Skeletal muscle cell (primary cell): ENCODE measurements around the gene RPL7L1.
"Not testable (repeated sequence)": the region's sequence is repeated elsewhere in the genome, so short reads cannot be mapped to it uniquely, and the experiment has no call there.

Experiments
- DNase-seq: peaks from one replicate; pipeline ENCODE4 v3.0.0-alpha.2; 2010; ENCODE audit warnings: low read depth
- H3K4me3 ChIP-seq: 2 replicates; pipeline ENCODE4 v1.5.1; 2011; ENCODE audit warnings: low read depth, mild to moderate bottlenecking, control low read depth, low read length, moderate library complexity

RPL7L1 gene

GRCh38 chr6:42879372-42880239 lies at the start of gene RPL7L1:
Gene RPL7L1, plus strand, starts transcription at chr6:42879616. Its CDS starts 295 bp downstream, at chr6:42879911.
- DNase-seq, result peak; percentile 65
- peak within 1 kb of the TSS; percentile 81 for H3K4me3 ChIP-seq

DNA sequence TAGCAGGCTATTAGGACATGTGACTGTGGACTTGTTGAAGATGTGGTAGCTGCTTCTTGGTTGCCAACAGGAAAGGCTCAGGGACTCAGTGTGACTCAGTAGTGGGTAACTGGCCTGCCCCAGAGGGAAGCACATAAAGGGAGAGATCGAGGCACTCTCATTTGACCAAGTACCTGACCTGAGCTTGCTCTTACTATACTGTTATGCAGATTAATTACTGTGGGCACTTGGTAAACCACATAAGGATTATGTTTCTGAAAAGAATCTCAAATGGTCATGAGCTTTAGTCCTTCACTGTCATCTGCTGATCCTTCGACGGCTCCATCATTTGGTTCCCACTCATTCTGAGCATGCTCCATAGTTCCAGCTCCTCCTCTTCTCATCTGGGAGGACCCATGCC lies 48.2 kb upstream of the RPL7L1 start:
- H3K4me3 ChIP-seq, result no peak overlapping the region
- DNase-seq, result no peak

DNA sequence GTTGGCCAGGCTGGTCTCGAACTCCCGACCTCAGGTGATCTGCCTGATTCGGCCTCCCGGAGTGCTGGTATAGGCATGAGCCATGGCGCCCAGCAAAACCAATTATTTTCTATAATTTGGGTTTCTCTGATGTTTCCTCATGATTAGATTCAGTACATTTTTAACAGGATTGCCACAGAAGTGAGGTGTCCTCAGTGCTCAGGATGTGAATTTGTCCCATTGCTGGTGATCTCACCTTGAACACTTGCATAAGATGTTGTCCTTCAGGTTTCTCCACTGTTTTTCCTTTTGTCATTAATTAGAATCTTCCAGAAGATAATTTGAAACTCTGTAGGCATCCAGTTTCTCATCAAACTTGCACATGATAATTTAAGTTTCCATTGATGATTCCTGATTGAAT lies 45.4 kb upstream of the RPL7L1 start:
- DNase-seq, result no peak
- H3K4me3 ChIP-seq, result no peak overlapping the region

DNA sequence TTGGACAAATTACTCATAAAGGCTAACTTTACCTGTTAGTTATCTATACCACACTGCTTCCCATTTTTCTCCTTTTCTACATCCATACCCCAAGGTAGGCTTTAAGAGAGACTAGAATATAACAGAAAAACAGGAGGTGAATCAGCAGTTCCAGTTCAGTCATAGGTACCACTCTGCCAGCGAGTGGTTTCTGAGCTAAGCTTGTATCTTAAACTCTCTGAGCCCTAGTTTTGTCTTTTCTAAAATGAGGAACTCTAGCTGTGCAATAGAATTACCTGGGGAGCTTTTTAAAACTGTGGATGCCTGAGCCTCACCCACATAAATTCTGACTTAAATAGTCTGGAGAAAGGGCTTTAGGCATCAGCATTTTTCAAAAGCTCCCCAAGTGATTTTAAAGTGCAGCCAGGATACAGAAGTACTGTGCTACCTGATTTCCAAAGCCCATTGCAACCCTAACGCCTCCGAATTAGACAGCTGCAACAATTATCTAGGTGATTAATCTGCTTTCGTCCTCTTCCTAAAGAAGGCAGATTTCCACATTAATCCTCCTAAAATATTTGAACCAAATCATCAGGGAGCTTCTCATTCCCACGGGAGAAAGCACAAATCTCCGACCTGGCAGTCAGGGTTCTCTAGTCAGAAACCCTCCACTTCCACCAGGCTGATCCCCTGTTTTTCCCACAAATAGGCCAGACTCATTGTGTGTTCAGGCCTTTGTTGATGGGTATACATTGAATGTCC lies 37.4 kb upstream of the RPL7L1 start:
- H3K4me3 ChIP-seq, result no peak overlapping the region
- no peak for DNase-seq

- no peak overlapping the region for H3K4me3 ChIP-seq
- DNase-seq, result no peak
These were observed 34.1 kb upstream of the RPL7L1 start for GRCh38 chr6:42845327-42845694.

DNA sequence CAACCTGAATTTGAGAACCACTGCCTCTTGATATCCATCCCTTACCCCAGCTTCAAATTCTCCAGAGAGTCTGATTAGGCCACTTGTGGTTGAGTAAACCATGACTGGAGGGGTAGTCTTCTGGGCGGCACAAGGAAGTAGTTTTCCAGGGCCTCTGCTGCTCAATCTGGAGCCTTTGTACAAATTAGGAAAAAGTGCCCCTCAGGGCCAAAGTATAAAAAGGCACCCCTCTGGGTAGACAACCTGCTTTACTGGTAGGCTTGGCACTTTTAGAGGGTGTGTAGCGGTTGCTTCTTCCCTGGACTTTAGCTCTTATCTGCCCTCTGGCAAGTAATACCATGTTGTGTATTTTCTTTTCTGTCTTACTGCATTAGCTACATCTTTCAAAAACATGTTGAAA lies 32.9 kb upstream of the RPL7L1 start:
- no peak overlapping the region for H3K4me3 ChIP-seq
- DNase-seq, result no peak

DNA sequence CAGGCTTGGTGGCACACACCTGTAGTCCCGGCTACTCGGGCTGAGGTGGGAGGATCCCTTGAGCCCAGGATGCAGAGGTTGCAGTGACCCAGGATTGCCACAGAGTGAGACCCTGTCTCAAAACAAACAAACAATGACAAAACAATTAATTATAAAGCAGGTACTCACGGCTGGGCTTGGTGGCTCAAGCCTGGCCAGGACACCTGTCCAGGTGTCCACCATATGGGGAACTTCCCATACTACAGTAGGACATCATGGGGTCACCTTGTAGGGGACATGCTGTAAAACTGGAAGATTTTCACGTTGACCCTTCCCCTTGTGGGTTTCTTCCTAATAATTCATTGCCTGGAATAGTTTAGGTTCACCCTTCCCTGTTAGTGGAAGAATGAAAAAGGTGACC lies 30.7 kb upstream of the RPL7L1 start:
- DNase-seq, result no peak
- H3K4me3 ChIP-seq, result no peak overlapping the region

DNA sequence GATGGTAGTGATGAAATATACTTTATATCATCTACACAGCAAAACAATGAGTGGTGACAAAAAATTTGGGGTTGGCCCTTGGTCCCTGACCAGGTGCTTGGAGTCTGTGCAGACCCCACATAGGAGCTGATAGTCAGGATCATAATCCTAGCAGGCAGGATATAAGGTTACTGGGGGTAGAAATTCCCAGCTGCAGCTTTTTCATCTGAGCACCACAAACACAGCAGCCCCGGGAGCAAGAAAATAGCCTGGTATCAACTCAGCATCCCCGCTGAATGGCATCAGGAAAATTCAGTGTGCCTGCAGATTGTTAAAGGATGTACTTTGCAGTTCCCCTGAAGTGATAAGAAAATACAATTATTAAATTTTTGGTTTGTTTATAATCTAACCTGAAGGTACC lies 27.8 kb upstream of the RPL7L1 start:
- no peak for DNase-seq
- no peak overlapping the region for H3K4me3 ChIP-seq

- no peak overlapping the region for H3K4me3 ChIP-seq
- no peak for DNase-seq
These were observed 19.4 kb upstream of the RPL7L1 start for GRCh38 chr6:42860036-42860435.

DNA sequence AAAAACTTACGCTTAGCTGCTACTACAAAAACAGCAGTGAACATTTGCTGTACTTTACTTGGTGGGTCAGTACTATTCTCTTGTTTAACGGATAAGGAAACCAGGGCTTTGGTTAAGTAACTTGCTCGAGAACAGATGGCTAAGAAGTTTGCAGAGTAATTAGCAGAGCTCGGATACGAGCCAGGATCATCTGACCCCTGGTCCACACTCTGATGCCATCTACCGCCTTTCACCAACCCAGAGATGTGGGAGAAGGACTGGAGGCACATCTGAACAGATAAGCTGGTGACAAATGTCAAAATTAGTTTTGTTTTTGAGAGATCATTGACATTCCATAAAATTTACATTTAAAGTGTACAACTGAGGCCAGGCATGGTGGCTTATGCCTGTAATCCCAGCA lies 18.9 kb upstream of the RPL7L1 start:
- H3K4me3 ChIP-seq, result no peak overlapping the region
- DNase-seq, result no peak

GRCh38 chr6:42864602-42865001 lies 14.8 kb upstream of the RPL7L1 start:
- H3K4me3 ChIP-seq, result no peak overlapping the region
- no peak for DNase-seq

- DNase-seq, result no peak
- H3K4me3 ChIP-seq, result no peak overlapping the region
These were observed 9.1 kb upstream of the RPL7L1 start for GRCh38 chr6:42870145-42870936.

DNA sequence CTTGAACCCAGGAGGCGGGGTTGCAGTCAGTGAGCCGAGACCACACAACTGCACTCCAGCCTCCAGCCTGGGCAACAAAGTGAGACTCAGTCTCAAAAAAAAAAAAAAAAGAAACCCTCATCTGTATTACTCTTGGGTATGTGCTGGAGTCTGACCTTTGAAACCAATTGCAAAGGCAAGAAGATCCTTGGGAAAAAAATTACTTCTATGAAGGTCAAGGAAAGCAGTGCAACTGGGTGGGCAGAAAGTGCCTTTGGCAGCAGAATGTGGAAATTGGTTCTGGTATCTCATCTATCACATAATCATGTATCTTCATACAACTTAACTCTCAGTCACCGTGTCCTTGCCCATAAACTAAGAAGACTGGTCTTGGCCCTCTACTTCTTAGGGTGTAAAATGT lies 7.7 kb upstream of the RPL7L1 start:
- DNase-seq, result no peak

GRCh38 chr6:42873313-42873712 lies 6.1 kb upstream of the RPL7L1 start:
- H3K4me3 ChIP-seq, result no peak overlapping the region
- no peak for DNase-seq

More for the DNA sequence above, 7.7 kb upstream of the RPL7L1 start:
- H3K4me3 ChIP-seq, result no peak overlapping the region

DNA sequence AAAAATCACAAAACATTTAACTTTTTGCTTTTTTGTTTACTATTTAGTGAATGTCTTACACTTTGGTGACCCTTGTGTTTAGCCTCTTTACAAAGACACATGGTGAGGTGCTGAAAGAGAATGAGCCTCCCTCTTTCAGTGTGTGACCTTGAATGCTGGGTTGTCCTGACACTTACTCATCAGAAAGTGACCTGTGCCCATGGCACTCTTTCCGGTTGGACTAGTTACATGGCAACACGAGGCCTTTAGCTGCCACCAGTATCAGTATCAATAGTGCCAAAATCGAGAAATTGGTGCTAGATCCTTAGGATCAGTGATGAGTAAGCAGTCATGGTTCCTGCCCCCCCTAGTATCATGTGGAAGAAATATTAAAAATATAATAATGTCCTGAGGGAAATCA lies 1.7 kb upstream of the RPL7L1 start:
- no peak overlapping the region for H3K4me3 ChIP-seq
- no peak for DNase-seq

DNA sequence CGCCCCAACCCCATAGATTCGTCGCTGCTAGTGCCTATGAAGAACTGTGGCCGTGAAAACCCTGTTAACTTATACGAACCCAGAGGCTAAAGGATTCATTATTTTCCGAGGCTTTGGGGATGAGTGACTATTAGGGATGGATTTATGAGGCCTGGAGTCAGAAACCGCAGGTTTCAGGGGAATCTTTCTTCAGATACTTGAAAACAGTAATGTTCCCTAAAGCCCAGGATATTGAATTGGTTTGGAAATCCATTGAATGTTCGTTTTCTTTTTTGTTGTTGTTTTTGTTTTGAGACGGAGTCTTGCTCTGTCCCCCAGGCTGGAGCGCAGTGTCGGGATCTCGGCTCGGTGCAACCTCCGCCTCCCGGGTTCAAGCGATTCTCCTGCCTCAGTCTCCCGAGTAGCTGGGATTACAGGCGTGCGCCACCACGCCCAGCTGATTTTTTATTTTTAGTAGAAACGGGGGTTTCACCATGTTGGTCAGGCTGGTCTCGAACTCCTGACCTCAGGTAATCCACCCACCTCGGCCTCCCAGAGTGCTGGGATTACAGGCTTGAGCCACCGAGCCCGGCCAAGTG lies 913 bp downstream of the RPL7L1 start:
- H3K4me3 ChIP-seq, result peak overlapping the region; percentile 81
- not testable (repeated sequence) for DNase-seq

DNA sequence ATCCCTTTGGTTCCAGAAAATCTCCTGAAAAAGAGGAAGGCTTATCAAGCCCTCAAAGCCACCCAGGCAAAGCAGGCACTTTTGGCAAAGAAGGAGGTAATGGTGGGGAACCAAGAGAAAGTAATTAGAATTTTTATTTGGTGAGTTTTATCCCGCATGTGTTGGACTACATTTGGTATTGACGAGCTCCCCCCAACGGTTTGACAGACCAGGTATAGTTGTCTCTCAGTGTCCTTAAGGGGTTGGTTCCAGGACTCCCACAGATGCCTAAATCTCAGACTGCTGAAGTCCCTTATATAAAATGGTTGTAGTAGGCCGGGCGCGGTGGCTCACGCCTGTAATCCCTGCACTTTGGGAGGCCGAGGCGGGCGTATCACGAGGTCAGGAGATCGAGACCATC lies 1.5 kb downstream of the RPL7L1 start:
- DNase-seq, result not testable (repeated sequence)

GRCh38 chr6:42885702-42886101 lies 6.3 kb downstream of the RPL7L1 start:
- H3K4me3 ChIP-seq, result no peak overlapping the region
- DNase-seq, result no peak

More for the DNA sequence above, 1.5 kb downstream of the RPL7L1 start:
- H3K4me3 ChIP-seq, result peak overlapping the region; percentile 81

DNA sequence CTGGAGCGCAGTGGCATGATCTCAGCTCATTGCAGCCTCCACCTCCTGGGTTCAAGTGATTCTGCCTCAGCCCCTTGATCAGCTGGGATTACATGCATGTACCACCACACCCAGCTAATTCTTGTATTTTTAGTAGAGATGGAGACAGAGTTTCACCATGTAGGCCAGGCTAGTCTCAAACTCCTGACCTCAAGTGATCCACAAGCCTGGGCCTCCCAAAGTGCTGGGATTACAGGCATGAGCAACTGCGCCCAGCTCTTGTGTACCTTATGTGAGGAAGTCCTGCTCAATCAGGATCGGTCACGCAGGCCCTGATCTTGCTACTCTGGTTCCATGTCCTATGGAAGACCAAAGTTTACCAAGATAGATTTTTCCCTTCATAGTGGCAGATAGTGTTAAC lies 8.8 kb downstream of the RPL7L1 start:
- not testable (repeated sequence) for DNase-seq, H3K4me3 ChIP-seq

DNA sequence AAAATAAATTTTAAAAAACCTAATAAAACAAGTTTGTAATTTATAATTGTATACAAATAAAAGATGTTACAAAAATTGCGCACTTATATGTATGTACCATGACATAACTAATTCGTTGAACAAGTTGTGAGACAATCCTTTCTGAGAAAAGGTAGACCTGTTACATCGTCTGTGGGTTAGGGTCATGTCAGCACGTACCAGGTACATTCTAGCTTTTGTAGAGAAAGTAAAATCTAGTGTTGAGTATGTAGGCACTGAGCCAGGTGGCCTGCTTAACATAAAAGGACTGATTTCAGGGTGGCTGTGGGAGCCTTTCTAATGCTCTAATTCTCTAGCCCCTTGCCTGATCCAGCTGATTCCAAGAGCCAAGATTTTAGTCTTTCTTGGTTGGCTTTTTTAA lies 10.4 kb downstream of the RPL7L1 start:
- no peak for DNase-seq
- peak overlapping the region; percentile 81 for H3K4me3 ChIP-seq
